ENCODE data around the gene PTGS1. TPM values are rescaled to one million over a fixed set of nuclear protein-coding genes. Genes with fewer than 3 reads are reported as not detected.

PTGS1 gene
- total and polyA plus RNA-seq, 9 of the 15 experiments (the other 6 are each of a cell fraction or from before 2014, with no cell fraction given) = 3.4 to 12.9 (median 5.3) TPM

GRCh38 chr9:122372856-122373845 lies 2.3 kb downstream of the PTGS1 start (continued):
- TF ChIP-seq BCLAF1 (IDR thresholded peaks at IDR 0.05; ENCODE audit: borderline replicate concordance in 1 of 2, control insufficient read depth in 1 of 2, low read depth in 2 of 2, low read length in 1 of 2) (no peak), NR2C2 (CRISPR knock-in tag; IDR thresholded peaks at IDR 0.05) (no peak), NR2C2 (tag; IDR thresholded peaks at IDR 0.05) (no peak)

DNA sequence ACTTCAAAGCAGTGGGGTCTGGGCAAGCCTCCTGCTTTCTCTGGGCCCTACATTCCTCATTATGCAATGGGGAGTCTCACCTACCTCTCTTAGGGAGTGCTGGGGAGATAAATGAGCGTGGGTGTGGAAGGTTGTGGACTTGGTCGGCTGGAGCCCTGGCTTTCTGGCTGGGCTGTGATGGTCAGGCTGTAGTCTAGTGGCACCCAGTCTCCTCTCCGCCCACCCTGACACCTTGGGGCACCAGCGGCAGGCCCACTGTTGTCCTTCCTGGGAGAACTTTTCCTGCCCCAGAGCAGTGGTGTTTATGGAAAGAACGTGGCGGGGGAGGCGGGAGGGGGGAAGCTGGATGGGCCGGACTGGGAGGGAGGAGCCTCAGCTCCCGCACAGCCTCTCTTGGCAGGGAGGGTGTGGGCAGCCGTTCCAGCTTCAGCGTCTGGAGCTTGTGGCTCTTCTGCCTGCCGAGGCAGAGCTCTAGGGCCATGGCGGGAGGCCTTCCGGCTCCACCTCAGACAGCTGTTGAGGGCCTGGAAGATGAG lies 4.1 kb downstream of the PTGS1 start:
- ChIA-PET CTCF (ENCODE audit: low intra/inter-chr PET ratio) (no interaction called here), POLR2A (interaction anchor here (0.6 to 1.4 kb wide), 3 partner anchors 12 to 888 kb away, joined by 3 to 5 read pairs (median 3); partner anchors contain the start of genes MRRF and RBM18)
- Histone ChIP-seq H3K79me2 (ENCODE audit: control insufficient read depth, insufficient read depth, low read length) (no peaks in the 10 kb centered on the region; the same call in 2 of the 3 replicates), H2AFZ (ENCODE audit: low read depth, low read length) (peak overlapping the region; percentile 94), H3K9me1 (ENCODE audit: control insufficient read depth, insufficient read depth, low read length) (peaks cover 10% of the 10 kb centered on the region), H3K4me3 (peak overlapping the region; percentile 10; the same call in 1 of the 2 replicates), H3K27me3 (ENCODE audit: control insufficient read depth in 2 of 2, insufficient read depth in 2 of 2, low read length in 2 of 2) (no peaks in the 10 kb centered on the region), H3K9me3 (replicated peaks; ENCODE audit: control insufficient read depth, insufficient read depth, low read depth, low read length) (peaks cover 14% of the 10 kb centered on the region), H3K9ac (ENCODE audit: insufficient read depth in 1 of 2, low read depth in 2 of 2, low read length in 2 of 2) (peak overlapping the region; percentile 59 to 89), H4K20me1 (replicated peaks; ENCODE audit: control insufficient read depth, insufficient read depth, low read length) (no peaks in the 10 kb centered on the region), H3K4me1 (replicated peaks in 1 of 2; ENCODE audit: control insufficient read depth in 2 of 2, insufficient read depth in 2 of 2, low read length in 2 of 2) (peaks cover 60 to 67% of the 10 kb centered on the region in 2 experiments), H3K27ac (ENCODE audit: extremely low read depth, low read depth, low read length) (peak overlapping the region; percentile 76), H3K36me3 (ENCODE audit: control insufficient read depth, insufficient read depth, low read length) (no peaks in the 10 kb centered on the region; the same call in 2 of the 3 replicates), H3K4me2 (ENCODE audit: insufficient read depth, low read length) (peak overlapping the region; percentile 74)
- no TSS peak for BruUV-seq (replicated peaks)
- DNase-seq (ENCODE audit: extremely low read depth in 1 of 4, low spot score in 3 of 4) (peak; percentile 78 to 87 (median 84)), FAIRE-seq (peak; percentile 86), ATAC-seq (peak; percentile 66)
- intact Hi-C loops (cut with micrococcal nuclease) = no loop called here
- in situ Hi-C loops (cut with MboI) = loop anchor here (10.0 kb wide), 1 partner anchor 70 kb away; no protein-coding TSS in a partner anchor
- WGBS (ENCODE audit: insufficient coverage, low coverage, missing lambda C conversion rate) = 17% methylated on average over 9 of the region's 14 CpGs
- TF ChIP-seq, protein P1, sequence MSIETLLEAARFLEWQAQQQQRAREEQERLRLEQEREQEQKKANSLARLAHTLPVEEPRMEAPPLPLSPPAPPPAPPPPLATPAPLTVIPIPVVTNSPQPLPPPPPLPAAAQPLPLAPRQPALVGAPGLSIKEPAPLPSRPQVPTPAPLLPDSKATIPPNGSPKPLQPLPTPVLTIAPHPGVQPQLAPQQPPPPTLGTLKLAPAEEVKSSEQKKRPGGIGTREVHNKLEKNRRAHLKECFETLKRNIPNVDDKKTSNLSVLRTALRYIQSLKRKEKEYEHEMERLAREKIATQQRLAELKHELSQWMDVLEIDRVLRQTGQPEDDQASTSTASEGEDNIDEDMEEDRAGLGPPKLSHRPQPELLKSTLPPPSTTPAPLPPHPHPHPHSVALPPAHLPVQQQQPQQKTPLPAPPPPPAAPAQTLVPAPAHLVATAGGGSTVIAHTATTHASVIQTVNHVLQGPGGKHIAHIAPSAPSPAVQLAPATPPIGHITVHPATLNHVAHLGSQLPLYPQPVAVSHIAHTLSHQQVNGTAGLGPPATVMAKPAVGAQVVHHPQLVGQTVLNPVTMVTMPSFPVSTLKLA (conservative IDR thresholded peaks at IDR 0.05) = 0 out of 4 replicates have a peak, but pooled peaks of 1 of the 2 experiments have one; percentile 45
- TF ChIP-seq NR3C1 (CRISPR knock-in tag; IDR thresholded peaks at IDR 0.05) = no peak
- TF ChIP-seq SUPT5H (IDR thresholded peaks at IDR 0.05) = 0 out of 2 replicates have a peak, but pooled peaks have one; percentile 19
- TF ChIP-seq, protein P2, sequence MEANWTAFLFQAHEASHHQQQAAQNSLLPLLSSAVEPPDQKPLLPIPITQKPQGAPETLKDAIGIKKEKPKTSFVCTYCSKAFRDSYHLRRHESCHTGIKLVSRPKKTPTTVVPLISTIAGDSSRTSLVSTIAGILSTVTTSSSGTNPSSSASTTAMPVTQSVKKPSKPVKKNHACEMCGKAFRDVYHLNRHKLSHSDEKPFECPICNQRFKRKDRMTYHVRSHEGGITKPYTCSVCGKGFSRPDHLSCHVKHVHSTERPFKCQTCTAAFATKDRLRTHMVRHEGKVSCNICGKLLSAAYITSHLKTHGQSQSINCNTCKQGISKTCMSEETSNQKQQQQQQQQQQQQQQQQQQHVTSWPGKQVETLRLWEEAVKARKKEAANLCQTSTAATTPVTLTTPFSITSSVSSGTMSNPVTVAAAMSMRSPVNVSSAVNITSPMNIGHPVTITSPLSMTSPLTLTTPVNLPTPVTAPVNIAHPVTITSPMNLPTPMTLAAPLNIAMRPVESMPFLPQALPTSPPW (CRISPR knock-in tag; IDR thresholded peaks at IDR 0.05) = peak; percentile 89
- TF ChIP-seq ZNF311 (CRISPR knock-in tag; IDR thresholded peaks at IDR 0.05) = no peak
- peak; percentile 90 for TF ChIP-seq EGR1 (conservative IDR thresholded peaks at IDR 0.05)
- TF ChIP-seq EP300 (IDR thresholded peaks at IDR 0.05; ENCODE audit: low read length) = 0 out of 2 replicates have a peak, but pooled peaks have one; percentile 4
- no peak for TF ChIP-seq RNF2 (IDR thresholded peaks at IDR 0.05)
- TF ChIP-seq ETV1 (tag; conservative IDR thresholded peaks at IDR 0.05; ENCODE audit: low read depth) = 0 out of 2 replicates have a peak, but pooled peaks have one; percentile 11
